Measurements from ENCODE around the gene INPP5J.

- no peak for TF ChIP-seq EP300 (IDR thresholded peaks at IDR 0.05)
- TF ChIP-seq CTCF (IDR thresholded peaks at IDR 0.05): no peak
- TF ChIP-seq POLR2AphosphoS5 (IDR thresholded peaks at IDR 0.05): no peak
- no peak for TF ChIP-seq POLR2A (IDR thresholded peaks at IDR 0.05)
Observed at GRCh38 chr22:31154975-31155374, 32.2 kb downstream of the INPP5J start.
